A673 (cell line): ENCODE data around the gene CENPX.

ENCODE experiments used
- EZH2 ChIP-seq: fragments of 200-600 bp; sonication (generic); IDR thresholded peaks from 2 replicates; pipeline ENCODE4 v1.6.1; 2017; ENCODE audit warnings: borderline replicate concordance, low read depth, mild to moderate bottlenecking, mixed read lengths, antibody characterized with exemption, low read length; ENCODE audit not compliant: poor library complexity, severe bottlenecking
- TF ChIP-seq, protein P1 (sequence below): fragments of 300-800, 200-600 bp; sonication (generic); conservative IDR thresholded peaks from 2 replicates; pipeline ENCODE4 v1.5.1; 2017; ENCODE audit warnings: low read depth, mild to moderate bottlenecking, antibody characterized with exemption, low read length, moderate library complexity, mixed read lengths

DNA sequence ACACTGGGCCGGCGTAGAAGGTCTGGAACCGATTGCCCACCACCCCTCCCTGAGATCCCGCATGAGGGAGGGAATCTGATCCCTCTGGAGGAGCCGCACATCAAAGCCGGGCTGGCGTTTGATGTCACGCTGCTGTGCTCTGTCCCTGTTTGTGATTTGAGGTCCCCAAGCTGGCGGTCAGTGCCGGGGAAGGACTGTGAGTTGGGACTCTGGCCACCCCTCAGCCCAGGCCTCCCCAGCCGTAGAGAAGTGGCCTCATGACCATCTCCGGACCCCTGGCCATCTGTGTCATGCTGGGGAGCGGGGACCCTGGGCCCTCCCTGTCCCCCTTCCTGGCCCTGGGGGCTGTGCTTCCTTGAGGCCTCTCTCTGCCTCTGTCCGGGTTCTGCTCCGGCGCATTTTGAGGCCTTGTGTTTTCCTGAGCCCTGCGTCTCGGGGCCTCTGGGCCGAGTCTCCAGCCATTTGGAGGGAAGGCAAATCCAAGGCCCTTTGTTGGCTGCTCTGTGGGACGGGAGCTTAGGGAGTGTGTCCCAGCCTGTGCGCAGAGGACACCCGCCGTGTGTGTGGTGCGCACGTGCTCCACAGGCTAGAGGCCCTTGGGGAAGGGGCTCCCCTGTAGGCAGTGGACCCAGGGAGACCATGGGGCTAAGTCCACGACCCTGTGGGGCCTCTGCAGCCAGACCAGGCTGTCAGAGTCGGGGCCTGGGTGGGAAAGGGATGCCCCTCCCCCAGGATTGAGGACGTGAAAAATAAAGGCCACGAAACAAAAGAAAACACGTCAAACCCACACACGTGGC, 30.2 kb downstream of the CENPX start:
- TF ChIP-seq, protein P1, sequence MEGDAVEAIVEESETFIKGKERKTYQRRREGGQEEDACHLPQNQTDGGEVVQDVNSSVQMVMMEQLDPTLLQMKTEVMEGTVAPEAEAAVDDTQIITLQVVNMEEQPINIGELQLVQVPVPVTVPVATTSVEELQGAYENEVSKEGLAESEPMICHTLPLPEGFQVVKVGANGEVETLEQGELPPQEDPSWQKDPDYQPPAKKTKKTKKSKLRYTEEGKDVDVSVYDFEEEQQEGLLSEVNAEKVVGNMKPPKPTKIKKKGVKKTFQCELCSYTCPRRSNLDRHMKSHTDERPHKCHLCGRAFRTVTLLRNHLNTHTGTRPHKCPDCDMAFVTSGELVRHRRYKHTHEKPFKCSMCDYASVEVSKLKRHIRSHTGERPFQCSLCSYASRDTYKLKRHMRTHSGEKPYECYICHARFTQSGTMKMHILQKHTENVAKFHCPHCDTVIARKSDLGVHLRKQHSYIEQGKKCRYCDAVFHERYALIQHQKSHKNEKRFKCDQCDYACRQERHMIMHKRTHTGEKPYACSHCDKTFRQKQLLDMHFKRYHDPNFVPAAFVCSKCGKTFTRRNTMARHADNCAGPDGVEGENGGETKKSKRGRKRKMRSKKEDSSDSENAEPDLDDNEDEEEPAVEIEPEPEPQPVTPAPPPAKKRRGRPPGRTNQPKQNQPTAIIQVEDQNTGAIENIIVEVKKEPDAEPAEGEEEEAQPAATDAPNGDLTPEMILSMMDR = no peak
- TF ChIP-seq EZH2 = no peak
